Measurements from ENCODE around the gene C14orf132. TPM values are rescaled to one million over a fixed set of nuclear protein-coding genes. Genes with fewer than 3 reads are reported as not detected.

Gene C14orf132
- 3.6 and 8.6 TPM in 2 replicates for total RNA-seq

GRCh38 chr14:96038920-96039632, at the start of gene C14orf132:
Gene C14orf132 (plus strand): TSS chr14:96039362. CDS start chr14:96039501, 139 bp downstream.

Other genes starting within 250 kb of the C14orf132 start
- gene TUNAR, start 162.5 kb upstream of the C14orf132 start, total RNA-seq, result not detected in 2 replicates
- under 0.01 TPM in 2 replicates for gene BDKRB2, start 165.5 kb downstream of the C14orf132 start, total RNA-seq
- not detected in 2 replicates for gene BDKRB1, start 216.8 kb downstream of the C14orf132 start, total RNA-seq

Measured in dermis lymphatic vessel endothelial cell (primary cell).